HCT116 (cell line): ENCODE results near the gene TMA7. TPM values are rescaled to one million over a fixed set of nuclear protein-coding genes. Genes with fewer than 3 reads are reported as not detected.

Experiments used
- ATAC-seq: fragments of 200-7000 bp; cut with Tn5 transposase; 2 replicates; pipeline ENCODE4 v1.9.1; 2020; ENCODE audit warnings: mild to moderate bottlenecking, moderate library complexity
- BruUV-seq: library from RNA; stranded (reverse); fragments of 400-500 nt; replicated peaks from 2 replicates; lab custom pipeline; 2021; lab: Mats Ljungman, UMichigan
- CTCF ChIA-PET: fragments of 300-600 bp; sonication (Branson Sonifier 250); formaldehyde crosslinking; loops from one replicate; lab custom pipeline; 2021; ENCODE audit warnings: antibody characterized with exemption; lab: Charles Lee
- POLR2A ChIA-PET: fragments of 300-600, 350-600 bp; sonication (Branson Sonifier 250); formaldehyde crosslinking; loops from one replicate; lab custom pipeline; 2021; ENCODE audit warnings: antibody characterized with exemption; lab: Charles Lee
- RAD21 ChIA-PET, 2 experiments: fragments of 300-600 bp; sonication (Branson Sonifier 250); formaldehyde crosslinking; loops; one replicate each; lab custom pipeline; 2023; ENCODE audit warnings: low total read pairs in 2 of 2; ENCODE audit not compliant: uncharacterized antibody in 2 of 2, unreplicated experiment in 2 of 2, low non-redundant PET in 1 of 2; lab: Charles Lee
- DNase-seq: peaks from one replicate; pipeline ENCODE4 v3.0.0-alpha.2; 2010; ENCODE audit warnings: low read depth, low spot score
- H2AFZ ChIP-seq: fragments of 200-600 bp; shearing (Covaris generic), sonication (generic); 2 replicates; pipeline ENCODE4 v1.6.1; 2017; ENCODE audit warnings: low read depth, mixed run types, mixed read lengths, antibody characterized with exemption, low read length; ENCODE audit not compliant: poor library complexity, severe bottlenecking
- H3K27ac ChIP-seq: 2 replicates; pipeline ENCODE4 v1.5.1; 2012; ENCODE audit warnings: low read depth, low read length
- H3K27me3 ChIP-seq: fragments of 200-600 bp; sonication (generic); 2 replicates; pipeline ENCODE4 v1.6.1; 2016; ENCODE audit warnings: mixed run types, low read length, mixed read lengths; ENCODE audit not compliant: insufficient read depth
- H3K36me3 ChIP-seq, 2 experiments: fragments of 200-500 bp in 1 of 2; fragments of 200-600 bp in 1 of 2; sonication (Bioruptor generic) in 1 of 2; sonication (generic) in 1 of 2; 2 replicates each; pipeline versions ENCODE4 v1.5.1 to v1.6.1; 2014 to 2016; ENCODE audit warnings: low read length in 2 of 2, inconsistent platforms in 1 of 2, mixed read lengths in 1 of 2, mixed run types in 1 of 2; ENCODE audit not compliant: insufficient read depth in 2 of 2, control insufficient read depth in 1 of 2
- H3K4me1 ChIP-seq, 2 experiments: fragments of 200-600 bp in 1 of 2; sonication (generic) in 1 of 2; 2 replicates each; pipeline versions ENCODE4 v1.5.1 to v1.6.1; 2012 to 2017; ENCODE audit warnings: low read length in 2 of 2, inconsistent platforms in 1 of 2, mild to moderate bottlenecking in 1 of 2, mixed read lengths in 1 of 2, mixed run types in 1 of 2, moderate library complexity in 1 of 2; ENCODE audit not compliant: insufficient read depth in 2 of 2, control insufficient read depth in 1 of 2
- H3K4me2 ChIP-seq: fragments of 200-600 bp; sonication (generic); 2 replicates; pipeline ENCODE4 v1.6.1; 2017; ENCODE audit warnings: mixed run types, low read length, mixed read lengths
- H3K4me3 ChIP-seq, 2 experiments: fragments of 200-600 bp in 1 of 2; sonication (generic) in 1 of 2; replicated peaks in 1 of 2; 2 replicates each; pipeline ENCODE4 v1.5.1; 2011 to 2016; ENCODE audit warnings: low read length in 2 of 2, control low read depth in 1 of 2, low read depth in 1 of 2, mild to moderate bottlenecking in 1 of 2, mixed read lengths in 1 of 2, mixed run types in 1 of 2
- H3K79me2 ChIP-seq: fragments of 200-600 bp; sonication (generic); 2 replicates; pipeline ENCODE4 v1.6.1; 2017; ENCODE audit warnings: mild to moderate bottlenecking, mixed run types, low read length, moderate library complexity, mixed read lengths; ENCODE audit not compliant: insufficient read depth
- H3K9ac ChIP-seq: fragments of 200-600 bp; sonication (generic); 2 replicates; pipeline ENCODE4 v1.6.1; 2016; ENCODE audit warnings: low read length, mixed read lengths
- H3K9me2 ChIP-seq: fragments of 200-600 bp; sonication (generic), shearing (Covaris generic); 2 replicates; pipeline ENCODE4 v1.6.1; 2017; ENCODE audit warnings: mixed run types, mild to moderate bottlenecking, moderate library complexity; ENCODE audit not compliant: insufficient read depth
- H3K9me3 ChIP-seq, 2 experiments: fragments of 200-500 bp in 1 of 2; fragments of 200-600 bp in 1 of 2; sonication (Bioruptor generic) in 1 of 2; sonication (generic) in 1 of 2; 2 replicates each; pipeline ENCODE4 v1.6.1; 2014 to 2017; ENCODE audit warnings: low read length in 2 of 2, mixed read lengths in 2 of 2, inconsistent platforms in 1 of 2, low read depth in 1 of 2, mild to moderate bottlenecking in 1 of 2, mixed run types in 1 of 2, moderate library complexity in 1 of 2; ENCODE audit not compliant: control insufficient read depth in 1 of 2, insufficient read depth in 1 of 2
- H4K20me1 ChIP-seq: fragments of 200-600 bp; sonication (generic), shearing (Covaris generic); 2 replicates; pipeline ENCODE4 v1.6.1; 2017; ENCODE audit warnings: mixed run types, mild to moderate bottlenecking, moderate library complexity; ENCODE audit not compliant: insufficient read depth
- CTCF ChIP-seq, 3 experiments: fragments of 200-600 bp in 1 of 3; sonication (generic) in 1 of 3; IDR thresholded peaks in 2 of 3; conservative IDR thresholded peaks in 1 of 3; 2 replicates each; pipeline ENCODE4 v1.5.1; 2012 to 2017; ENCODE audit warnings: low read depth in 2 of 3, low read length in 2 of 3, antibody characterized with exemption in 1 of 3, borderline replicate concordance in 1 of 3, control low read depth in 1 of 3, mild to moderate bottlenecking in 1 of 3, mixed read lengths in 1 of 3, mixed run types in 1 of 3, moderate library complexity in 1 of 3; ENCODE audit not compliant: insufficient read depth in 1 of 3
- FOSL1 ChIP-seq: IDR thresholded peaks from 2 replicates; pipeline ENCODE4 v1.6.1; 2012; ENCODE audit warnings: low read depth
- JUND ChIP-seq: IDR thresholded peaks from 2 replicates; pipeline ENCODE4 v1.6.1; 2012
- SP1 ChIP-seq: IDR thresholded peaks from 2 replicates; pipeline ENCODE4 v1.6.1; 2012; ENCODE audit warnings: low read depth
- TCF7L2 ChIP-seq: IDR thresholded peaks from 2 replicates; pipeline ENCODE4 v1.7.0; 2011; ENCODE audit warnings: borderline replicate concordance, inconsistent platforms; ENCODE audit not compliant: insufficient read depth, insufficient read length; ENCODE audit errors: extremely low read depth
- YY1 ChIP-seq: IDR thresholded peaks from 2 replicates; pipeline ENCODE4 v1.6.1; 2011; ENCODE audit warnings: low read length, low read depth, moderate library complexity, mild to moderate bottlenecking; ENCODE audit not compliant: insufficient replicate concordance; ENCODE audit errors: extremely low read depth
- ZFX ChIP-seq: fragments of 450-650 bp; IDR thresholded peaks from 2 replicates; pipeline ENCODE4 v1.6.1; 2017
- intact Hi-C: fragments of 100-400 bp; cut with micrococcal nuclease; formaldehyde crosslinking; loops from 2 replicates; pipeline ENCODE4 v1.10.0; 2022
- total RNA-seq: library from RNA; stranded (reverse); gene quantifications from one replicate; pipeline ENCODE4 v1.2.1, GENCODE V29; 2021; ENCODE audit not compliant: unreplicated experiment
- TF ChIP-seq, protein P1 (sequence below): IDR thresholded peaks from 2 replicates; pipeline ENCODE4 v1.6.1; 2012

The TMA7 gene
- total RNA-seq, 1 experiment from 2014 or later: 334 TPM

- no peak overlapping the region for H3K9ac ChIP-seq
- ChIA-PET RAD21 (no interaction called here), POLR2A (no interaction called here), CTCF (interaction anchor here (1.6 kb wide), 1 partner anchor 12 kb away, joined by 5 read pairs; no protein-coding TSS in a partner anchor)
- TF ChIP-seq FOSL1: no peak
- no peak for TF ChIP-seq SP1
- no peak for TF ChIP-seq YY1
- TF ChIP-seq, protein P1, sequence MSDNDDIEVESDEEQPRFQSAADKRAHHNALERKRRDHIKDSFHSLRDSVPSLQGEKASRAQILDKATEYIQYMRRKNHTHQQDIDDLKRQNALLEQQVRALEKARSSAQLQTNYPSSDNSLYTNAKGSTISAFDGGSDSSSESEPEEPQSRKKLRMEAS: no peak
- no peak for TF ChIP-seq CTCF (IDR thresholded peaks at IDR 0.05 in 2 of 3, conservative IDR thresholded peaks at IDR 0.05 in 1 of 3; ENCODE audit: borderline replicate concordance in 1 of 3, insufficient read depth in 1 of 3, low read depth in 2 of 3, low read length in 2 of 3)
- TF ChIP-seq ZFX: no peak
- no peak for TF ChIP-seq TCF7L2
- no peak for TF ChIP-seq JUND
- no peaks in the 10 kb centered on the region for H3K79me2 ChIP-seq
- ATAC-seq (no peak), DNase-seq (no peak)
- no TSS peak for BruUV-seq
- no peak overlapping the region for H3K4me3 ChIP-seq
- intact Hi-C loops: no loop called here
- peaks cover 0 to 3% of the 10 kb centered on the region in 2 experiments; a peak in 2 of 4 replicates for H3K36me3 ChIP-seq
- no peaks in the 10 kb centered on the region for H3K4me1 ChIP-seq
- H3K27me3 ChIP-seq: no peaks in the 10 kb centered on the region
- no peak overlapping the region for H3K4me2 ChIP-seq
- H2AFZ ChIP-seq: no peak overlapping the region
- H3K9me3 ChIP-seq: no peaks in the 10 kb centered on the region
- H3K9me2 ChIP-seq: no peaks in the 10 kb centered on the region
- H4K20me1 ChIP-seq: no peaks in the 10 kb centered on the region
- H3K27ac ChIP-seq: no peak overlapping the region
Observed at GRCh38 chr3:48412375-48413001, 27.6 kb upstream of the TMA7 start.
